AG20443 (cell line): ENCODE results near the gene TTPAL.

ENCODE experiments used
- DNase-seq: peaks from one replicate; pipeline ENCODE4 v3.0.0; 2012; ENCODE audit warnings: low spot score, mixed read lengths

TTPAL gene

DNA sequence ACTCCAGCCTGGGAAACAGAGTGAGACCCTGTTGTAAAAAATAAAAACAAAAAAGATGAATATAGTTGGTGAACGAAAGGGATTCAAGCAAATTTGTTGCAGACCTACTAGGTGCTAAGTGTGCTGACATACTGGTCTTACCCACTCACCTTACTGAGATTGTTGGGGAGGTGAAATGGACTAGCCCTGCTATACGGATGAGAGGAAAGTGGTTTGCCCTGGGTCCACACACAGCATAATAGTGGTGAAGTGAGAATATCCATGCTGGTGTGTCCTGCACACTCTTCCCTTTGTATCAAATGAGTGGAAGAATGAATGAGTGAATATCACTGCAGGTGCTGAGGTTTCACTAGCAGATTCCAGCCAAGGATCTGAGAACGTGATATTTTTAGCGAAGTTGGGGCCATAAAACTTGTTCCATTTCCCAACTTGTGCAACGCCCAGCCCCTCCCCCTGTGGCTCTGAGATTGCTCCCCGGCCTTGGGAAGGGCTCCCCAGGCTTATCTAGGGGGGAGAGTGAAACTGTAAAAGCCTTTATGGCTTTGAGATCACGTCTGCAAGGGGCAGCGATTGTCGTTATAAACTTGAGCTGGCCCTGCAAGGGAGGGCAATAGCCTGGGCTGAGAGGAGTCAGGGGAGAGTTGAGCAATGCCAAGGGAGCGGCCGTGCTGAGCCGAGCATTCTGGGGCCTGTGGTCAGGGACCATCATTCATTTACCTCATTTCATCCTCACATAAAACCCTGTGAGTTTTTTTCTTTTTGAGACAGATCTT, 33.2 kb upstream of the TTPAL start:
- peak; percentile 48 for DNase-seq

DNA sequence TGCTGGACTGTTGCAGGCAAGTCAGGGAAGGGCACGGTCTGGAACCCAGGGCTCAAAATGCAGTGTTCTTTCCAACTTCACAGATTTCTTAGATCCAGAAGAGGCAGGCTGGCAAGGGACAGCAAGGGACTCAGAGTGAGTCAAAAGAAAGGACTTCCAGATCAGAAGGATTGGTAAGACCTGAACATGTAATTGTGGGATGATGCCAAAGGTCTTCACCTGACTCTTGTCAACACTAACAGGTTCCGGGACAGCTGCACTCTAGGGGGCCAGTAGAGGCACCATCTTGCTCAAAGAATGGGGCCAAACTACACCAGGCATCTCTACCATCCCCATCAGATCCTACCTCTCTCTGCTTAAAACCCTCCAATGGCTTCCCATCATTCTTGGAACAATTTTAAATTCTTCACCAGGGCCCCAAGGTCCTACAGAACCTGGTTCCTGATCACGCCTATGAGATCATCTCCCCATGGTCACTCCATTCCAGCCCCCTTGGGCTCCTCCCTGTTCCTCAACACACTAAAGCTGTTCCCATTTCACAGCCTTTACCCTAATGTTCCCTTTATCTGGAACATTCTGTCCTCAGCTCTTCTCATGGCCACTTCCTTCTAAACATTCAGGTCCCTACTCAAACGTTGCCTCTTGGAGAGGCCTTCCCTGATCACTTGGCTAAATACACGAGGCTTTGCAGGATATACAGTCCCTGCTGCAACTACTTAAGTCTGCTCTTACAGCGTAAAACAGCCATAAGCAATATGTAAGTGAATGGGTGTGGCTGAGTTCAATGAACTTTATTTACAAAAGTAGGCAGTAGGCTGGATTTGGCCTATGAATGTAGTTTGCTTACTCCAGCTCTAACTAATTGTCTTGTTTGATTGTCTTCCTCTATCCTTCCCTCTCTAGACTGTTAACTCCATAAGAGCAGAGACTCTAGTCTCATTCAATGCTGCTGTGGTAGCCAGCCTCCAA, 29.6 kb upstream of the TTPAL start:
- DNase-seq: no peak

DNA sequence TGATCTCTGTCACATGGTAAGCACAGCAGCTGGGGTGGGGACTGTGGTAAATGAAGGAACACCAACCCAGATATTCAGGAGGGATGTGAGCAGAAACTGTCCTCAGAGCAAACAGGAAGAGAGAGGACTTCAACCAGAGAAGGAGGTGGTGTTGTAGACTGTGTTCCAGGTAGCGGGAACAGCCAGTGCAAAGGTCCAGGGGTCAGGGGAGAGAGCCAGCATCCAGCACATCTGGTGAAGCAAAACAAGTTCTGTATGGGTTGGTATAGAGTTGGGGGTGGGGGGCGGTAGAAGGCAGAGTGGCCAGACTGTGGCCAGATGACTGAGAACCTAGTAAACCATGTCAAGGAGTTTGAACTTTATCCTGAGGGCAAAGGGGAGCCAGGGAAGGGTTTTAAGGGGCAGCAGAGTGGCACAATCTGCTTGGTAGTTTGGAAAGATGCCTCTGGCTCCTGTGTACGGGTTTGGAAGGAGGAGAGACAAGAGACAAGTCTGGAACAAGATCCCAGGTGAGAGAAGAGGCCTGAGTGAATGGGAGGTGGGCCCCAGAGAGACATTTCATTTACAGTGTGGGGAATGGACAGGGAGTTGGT, 27.8 kb upstream of the TTPAL start:
- DNase-seq: no peak

DNA sequence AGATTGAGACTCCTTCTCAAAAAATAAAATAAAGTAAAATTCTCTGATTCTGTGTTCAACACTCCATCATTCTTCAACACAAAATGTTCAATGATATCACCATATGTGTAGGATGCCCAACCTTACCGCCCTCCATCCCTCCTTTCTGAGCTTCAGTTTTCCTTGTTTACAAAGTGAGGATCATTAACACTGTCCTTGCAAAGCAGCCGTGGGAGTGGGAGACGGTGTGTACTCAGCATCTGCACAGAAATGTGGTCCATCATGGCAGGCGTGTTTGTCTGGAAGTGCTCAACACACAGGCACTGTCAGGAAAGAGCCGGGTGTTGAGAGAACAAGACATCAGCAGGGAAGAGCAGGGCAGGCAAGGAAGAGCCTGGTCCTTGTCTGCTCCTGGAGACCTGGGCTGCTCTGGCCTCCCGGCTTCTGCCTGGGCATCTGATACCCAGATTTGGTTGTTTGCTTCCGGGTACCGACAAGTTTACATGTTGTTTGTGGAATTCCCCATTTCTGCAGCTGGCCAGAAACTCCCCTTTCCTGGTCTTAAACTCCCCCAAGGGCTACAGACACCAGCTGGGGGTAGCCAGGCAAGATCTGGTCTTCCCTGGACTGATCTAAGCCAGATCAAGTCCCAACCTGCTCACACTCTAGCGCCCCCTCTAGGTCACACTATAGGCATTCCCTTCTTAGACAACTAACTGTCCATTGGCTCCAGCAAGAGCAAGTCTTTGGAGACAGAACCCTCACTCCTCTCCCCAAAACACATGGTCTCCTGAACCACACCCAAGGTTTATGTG, 26.7 kb upstream of the TTPAL start:
- no peak for DNase-seq

DNA sequence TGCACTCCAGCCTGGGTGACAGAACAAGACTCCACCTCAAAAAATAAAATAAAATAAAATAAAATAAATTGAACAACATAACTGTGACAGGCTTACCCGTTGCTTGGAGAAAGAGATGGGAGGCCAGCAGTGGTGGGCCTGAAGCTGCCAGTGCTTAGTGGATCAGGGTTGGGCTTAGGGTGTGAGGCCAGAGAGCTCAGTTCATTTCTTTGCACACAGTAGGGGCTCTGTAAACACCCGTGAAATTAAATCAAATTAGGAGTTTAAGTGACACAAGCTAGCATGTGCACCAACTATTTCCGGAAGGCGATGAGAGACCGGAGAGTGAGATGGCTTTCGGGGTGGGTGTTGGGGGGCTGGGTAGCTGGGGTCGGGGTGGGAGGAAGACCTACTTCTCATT, 25.8 kb upstream of the TTPAL start:
- DNase-seq: no peak

DNA sequence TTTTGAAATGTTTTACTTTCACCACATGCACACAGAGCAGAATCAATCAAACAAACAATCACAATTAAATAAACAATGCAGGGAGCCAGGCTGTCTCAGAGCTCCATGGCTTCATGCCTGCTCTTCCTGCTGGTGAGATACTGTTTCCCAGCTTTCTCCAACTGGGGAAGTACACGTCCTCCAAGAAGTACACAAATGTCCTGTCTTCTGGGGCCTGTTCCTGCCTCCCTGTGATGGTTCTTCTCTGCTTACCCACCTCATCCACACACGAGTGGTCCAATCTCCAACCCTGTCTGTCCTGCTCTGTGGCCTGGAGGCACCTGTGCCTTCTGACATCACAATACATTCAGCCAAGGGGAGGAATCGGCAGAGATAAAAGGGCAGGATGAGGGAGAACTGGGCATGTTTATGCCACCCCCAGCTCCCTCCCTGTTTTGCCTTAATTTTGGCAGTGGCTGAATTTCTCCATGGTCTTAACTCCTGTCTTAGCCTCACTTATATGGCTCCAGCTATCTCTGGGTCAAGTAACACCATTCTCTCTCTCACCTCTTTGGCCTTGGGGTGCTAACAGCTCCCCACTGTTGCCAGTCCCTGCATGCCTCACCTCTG, 25.3 kb upstream of the TTPAL start:
- DNase-seq: no peak

DNA sequence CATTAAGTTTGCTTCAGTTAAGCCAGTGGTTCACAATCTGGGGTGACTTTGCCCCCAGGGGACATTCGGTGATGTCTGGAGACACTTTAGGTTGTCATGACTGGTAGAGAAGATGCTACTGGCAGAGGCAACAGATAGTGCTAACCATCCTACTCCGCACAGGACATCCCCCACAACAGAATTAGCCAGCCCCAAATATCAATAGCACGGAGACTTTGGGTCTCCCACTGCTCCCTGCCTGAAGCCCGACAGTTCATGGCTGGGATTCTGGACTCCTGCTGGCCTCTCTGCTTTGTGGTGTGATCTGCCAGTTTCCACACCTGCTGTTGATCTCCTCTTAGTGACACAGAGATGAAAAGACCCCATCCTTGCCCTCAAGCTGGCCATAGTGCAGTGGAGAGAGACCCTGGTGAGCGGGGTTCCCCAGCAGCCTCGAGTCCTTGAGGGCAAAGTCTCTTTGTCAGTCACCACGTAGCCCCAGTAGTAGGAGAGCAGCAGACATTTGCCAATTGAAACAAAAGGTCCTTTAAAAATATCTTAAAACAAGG, 24.7 kb upstream of the TTPAL start:
- no peak for DNase-seq

DNA sequence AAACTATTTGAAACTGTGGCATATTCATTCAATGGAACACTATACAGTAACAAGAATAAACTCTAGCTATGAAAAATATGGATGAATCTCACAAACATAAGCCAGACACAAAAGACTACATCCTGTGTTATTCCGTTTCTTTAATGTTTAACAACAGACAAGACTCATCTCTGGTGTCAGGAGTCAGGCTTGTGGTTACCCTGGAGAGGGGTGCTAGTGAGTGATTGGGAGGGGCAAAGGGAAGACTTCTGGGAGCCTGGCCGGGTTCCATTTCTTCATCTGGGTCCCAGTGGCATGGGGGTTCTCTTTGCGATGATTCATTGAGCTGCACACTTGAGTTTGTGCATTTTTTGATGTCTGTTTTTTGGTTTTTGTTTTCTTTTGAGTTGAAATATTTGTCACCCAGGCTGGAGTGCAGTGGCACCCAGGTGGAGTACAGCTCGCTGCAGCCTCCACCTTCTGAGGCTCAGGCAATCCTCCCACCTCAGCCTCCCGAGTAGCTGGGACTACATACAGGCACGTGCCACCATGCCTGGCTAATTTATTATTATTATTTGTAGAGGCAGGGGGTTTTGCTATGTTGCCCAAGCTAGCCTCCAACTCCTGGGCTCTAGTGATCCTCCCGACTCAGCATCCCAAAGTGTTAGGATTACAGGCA, 21.2 kb upstream of the TTPAL start:
- no peak for DNase-seq

DNA sequence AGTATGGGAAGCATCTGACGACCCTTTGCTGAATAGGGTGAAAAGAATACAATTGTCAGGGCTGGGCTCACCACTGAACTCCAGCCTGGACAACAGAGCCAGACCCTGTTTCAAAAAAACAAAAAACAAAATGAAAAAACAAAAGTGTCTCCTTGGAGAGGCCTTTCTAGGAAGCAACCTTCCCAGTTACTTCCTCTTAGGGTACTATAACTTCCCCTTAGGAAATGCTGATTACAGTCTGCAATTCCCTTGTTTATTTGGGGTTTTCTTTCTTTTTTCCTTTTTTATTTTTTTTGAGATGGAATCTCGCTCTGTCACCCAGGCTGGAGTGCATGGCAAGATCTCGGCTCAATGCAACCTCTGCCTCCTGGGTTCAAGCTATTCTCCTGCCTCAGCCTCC, 20.5 kb upstream of the TTPAL start:
- no peak for DNase-seq

DNA sequence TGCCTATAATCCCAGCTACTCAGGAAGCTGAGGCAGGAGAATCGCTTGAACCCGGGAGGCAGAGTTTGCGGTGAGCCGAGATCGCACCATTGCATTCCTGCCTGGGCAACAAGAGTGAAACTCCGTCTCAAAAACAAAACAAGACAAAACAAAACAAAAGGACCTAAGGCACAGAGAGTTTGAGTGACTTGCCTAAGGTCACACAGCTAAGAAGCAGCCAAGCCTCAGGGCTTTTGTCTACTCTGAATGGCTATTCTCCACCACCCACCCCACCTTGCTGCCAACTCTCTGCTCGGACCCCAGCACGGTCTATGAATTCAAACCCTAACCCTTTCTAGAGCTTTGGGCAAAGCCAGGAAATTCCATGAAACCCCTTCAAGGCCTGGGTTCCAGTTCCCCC, 19.1 kb upstream of the TTPAL start:
- no peak for DNase-seq

DNA sequence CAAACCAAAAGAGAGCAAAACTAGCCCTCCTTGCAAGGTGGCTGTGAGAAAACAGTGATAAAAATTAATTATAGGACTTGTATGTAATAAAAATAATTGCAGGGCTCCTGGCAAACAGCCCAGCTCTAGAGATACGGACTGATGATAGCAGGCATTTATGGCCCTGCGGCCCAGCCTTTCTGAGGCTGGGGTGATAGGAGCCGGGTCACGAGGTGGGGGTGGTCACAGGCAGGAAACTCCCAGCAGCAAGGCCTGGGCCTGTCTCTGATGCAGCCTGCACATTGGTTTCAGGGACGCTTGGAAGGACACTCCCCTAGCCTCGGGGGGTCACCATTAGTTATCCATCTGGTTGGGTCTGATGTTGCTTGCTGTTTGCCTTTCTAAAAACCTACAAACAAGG, 18.7 kb upstream of the TTPAL start:
- no peak for DNase-seq

DNA sequence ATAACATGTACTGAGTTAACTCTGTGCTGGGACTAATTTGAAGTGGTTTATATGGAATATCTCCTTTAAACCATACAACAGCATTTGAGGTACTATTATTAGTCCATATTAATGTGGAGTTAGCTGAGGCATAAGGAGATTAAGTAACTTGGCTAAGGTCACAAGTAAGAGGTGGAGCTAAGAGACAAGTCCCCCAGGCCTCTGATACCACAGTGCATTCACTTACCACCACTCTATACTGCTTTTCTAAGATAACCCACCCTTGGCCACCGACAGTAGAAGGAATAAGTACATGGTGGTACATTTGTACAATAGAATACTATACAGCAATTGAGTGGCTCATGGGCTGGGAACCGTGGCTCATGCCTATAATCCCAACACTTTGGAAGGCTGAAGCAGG, 16.4 kb upstream of the TTPAL start:
- no peak for DNase-seq

DNA sequence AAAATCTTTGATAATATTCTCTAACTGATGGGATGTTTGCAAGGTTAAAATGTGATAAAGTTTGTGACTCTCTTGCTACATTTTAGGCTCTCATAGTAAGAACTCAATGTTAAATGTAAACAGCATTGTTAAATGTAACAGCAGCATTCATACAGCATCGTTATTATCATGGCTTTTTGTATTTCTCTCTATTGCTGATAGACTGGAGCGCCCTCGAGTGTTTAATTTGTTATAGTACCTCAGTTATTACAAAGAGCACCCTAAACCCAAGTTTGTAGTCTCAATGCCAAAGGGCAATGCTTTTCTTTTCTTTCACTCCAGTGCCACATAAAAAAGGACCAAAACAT, 14.9 kb upstream of the TTPAL start:
- peak; percentile 53 for DNase-seq

DNA sequence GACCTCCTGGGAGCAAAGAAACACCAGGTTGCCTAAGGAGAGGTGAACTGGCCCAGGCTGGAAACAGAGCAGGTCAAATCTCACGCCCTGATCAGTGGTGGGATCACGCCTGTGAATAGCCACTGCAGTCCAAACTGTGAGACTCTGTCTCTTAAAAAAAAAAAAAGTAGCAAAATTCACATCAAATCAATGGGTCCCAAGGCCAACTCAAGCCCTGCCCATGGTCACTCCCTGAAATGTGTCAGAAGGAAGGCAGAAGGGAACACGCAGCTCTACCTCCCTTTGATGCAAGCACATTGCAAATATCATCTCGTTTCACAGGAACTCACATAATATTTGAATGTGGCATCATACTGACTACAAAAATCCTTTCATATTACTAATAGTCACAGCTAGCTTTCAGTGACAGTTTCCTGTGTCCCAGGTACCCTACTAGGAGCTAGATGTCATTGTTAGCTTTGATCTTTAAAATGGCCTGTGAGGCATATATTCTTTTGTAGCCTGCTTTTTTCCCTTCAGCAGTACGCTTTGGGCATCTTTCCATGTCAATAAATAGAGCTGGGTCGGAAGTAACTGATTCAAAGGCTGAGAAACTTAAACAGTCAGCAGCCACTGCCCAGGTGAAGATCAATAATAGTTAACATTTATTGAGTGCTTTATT, 14.4 kb upstream of the TTPAL start:
- no peak for DNase-seq

DNA sequence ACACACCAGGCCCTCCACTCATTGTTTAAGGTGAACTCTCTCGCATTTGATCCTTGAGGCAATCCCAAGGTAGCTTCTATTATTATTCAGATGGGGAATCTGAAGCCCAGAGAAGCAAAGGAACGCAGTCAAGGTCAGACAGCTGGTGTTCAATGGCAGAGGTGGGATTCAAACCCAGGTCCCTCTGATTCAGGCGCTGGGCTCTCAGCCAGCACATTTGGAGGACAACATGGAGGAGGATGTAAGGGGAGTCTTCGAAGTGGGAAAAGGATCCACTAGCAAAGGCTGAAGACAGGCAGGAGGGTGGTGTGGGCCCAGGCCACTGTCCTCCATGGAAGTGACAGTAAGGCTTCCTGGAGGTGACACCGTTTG, 13.9 kb upstream of the TTPAL start:
- no peak for DNase-seq

DNA sequence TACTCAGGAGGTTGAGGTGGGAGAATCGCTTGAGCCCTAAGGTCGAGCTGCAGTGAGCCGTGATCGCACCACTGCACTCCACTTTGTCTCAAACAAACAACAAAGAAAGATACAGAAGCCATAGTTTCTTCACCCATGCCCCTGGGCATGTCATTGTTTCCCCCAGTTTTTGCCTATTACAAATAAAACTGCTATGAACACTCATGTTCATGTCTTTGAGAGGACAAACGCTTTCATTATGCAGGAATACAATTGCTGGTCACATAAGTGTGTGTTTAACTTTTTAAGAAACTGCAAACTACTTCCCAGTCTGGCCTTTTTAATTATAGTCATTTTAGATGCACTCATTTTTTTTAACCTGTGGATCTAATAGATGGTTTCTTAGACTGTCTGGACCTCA, 12.2 kb upstream of the TTPAL start:
- no peak for DNase-seq

DNA sequence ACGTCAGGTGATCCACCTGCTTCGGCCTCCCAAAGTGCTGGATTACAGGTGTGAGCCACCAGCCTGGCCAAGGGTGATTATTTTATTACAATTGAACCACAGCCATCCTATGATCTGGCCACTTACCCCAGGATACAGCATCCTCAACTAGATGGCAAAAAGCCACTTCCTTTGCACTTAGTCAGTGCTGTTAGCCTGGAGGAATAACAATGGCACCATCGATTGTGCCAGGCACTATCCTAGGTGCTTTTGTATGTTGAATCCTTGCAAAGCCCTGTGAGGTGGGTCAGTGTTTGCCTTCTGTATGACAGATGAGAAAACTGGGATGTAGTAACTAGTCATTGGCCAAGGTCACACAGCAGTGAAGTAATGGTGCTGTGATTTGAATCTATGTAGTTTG, 11.2 kb upstream of the TTPAL start:
- no peak for DNase-seq

DNA sequence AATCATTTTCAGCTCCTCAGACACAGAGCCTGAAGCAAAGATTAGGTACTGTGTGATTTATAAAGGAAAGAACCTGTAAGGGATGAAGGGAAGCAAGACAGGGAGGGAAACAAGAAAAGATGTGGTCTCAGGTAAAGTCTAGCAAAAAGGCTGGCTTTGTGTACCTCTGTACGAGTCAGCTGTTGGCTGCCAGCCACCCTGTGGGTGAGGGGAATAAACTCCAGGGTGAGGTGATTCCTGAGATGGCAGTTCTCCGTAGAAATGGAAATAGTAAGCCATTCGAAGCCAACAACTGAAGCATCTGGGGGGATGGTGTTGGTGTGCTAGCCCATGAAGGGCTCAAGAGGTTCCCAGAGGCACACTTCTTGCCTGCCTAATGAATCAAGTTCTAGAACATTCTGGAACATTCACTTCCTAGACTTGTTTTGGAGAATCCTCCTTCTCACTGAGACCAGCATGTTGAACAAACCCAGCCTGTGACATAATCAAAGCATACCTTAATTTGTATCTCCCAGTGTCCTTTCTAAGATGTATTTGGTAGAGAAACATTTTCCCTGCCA, 10.6 kb upstream of the TTPAL start:
- DNase-seq: no peak

DNA sequence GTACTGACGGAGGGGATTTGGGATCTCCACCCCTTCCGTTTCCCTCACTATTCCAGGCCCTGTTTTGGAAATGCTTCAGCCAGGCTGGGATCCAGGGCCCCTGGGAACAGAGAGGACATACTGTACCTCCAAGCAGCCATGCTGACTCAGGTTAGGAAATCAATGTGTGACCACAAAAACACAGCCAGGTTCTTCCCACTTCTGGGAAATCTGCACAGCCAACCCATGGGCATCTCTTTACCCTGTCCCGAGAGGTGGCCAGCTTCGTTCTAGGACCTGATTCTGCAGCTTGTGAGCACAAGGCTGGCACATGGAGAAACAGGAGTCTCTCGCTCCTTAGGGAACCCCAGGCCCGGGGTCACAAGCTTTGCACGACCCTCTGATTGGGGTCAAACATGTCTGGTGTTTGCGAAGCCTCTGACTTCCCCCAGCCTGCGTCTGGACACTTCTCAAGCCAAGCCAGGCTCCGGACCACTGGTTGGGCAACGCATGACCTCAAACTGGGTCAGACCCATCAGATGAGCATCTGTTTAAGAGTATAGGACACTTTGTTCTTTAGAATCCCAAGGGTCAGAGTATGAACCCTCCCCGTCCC, 8.3 kb upstream of the TTPAL start:
- DNase-seq: no peak
